HCT116 (cell line): Measurements from ENCODE around the gene MED28. TPM values are rescaled to one million over a fixed set of nuclear protein-coding genes. Genes with fewer than 3 reads are reported as not detected.
"Not testable (repeated sequence)": the region's sequence is repeated elsewhere in the genome, so short reads cannot be mapped to it uniquely, and the experiment has no call there.

Experiments
- ATAC-seq: fragments of 200-7000 bp; cut with Tn5 transposase; 2 replicates; pipeline ENCODE4 v1.9.1; 2020; ENCODE audit warnings: mild to moderate bottlenecking, moderate library complexity
- BruUV-seq: library from RNA; stranded (reverse); fragments of 400-500 nt; replicated peaks from 2 replicates; lab custom pipeline; 2021; lab: Mats Ljungman, UMichigan
- CTCF ChIA-PET: fragments of 300-600 bp; sonication (Branson Sonifier 250); formaldehyde crosslinking; loops from one replicate; lab custom pipeline; 2021; ENCODE audit warnings: antibody characterized with exemption; lab: Charles Lee
- POLR2A ChIA-PET: fragments of 300-600, 350-600 bp; sonication (Branson Sonifier 250); formaldehyde crosslinking; loops from one replicate; lab custom pipeline; 2021; ENCODE audit warnings: antibody characterized with exemption; lab: Charles Lee
- RAD21 ChIA-PET, 2 experiments: fragments of 300-600 bp; sonication (Branson Sonifier 250); formaldehyde crosslinking; loops; one replicate each; lab custom pipeline; 2023; ENCODE audit warnings: low total read pairs in 2 of 2; ENCODE audit not compliant: uncharacterized antibody in 2 of 2, unreplicated experiment in 2 of 2, low non-redundant PET in 1 of 2; lab: Charles Lee
- DNase-seq: peaks from one replicate; pipeline ENCODE4 v3.0.0-alpha.2; 2010; ENCODE audit warnings: low read depth, low spot score
- H2AFZ ChIP-seq: fragments of 200-600 bp; shearing (Covaris generic), sonication (generic); 2 replicates; pipeline ENCODE4 v1.6.1; 2017; ENCODE audit warnings: low read depth, mixed run types, mixed read lengths, antibody characterized with exemption, low read length; ENCODE audit not compliant: poor library complexity, severe bottlenecking
- H3K27ac ChIP-seq: 2 replicates; pipeline ENCODE4 v1.5.1; 2012; ENCODE audit warnings: low read depth, low read length
- H3K27me3 ChIP-seq: fragments of 200-600 bp; sonication (generic); 2 replicates; pipeline ENCODE4 v1.6.1; 2016; ENCODE audit warnings: mixed run types, low read length, mixed read lengths; ENCODE audit not compliant: insufficient read depth
- H3K36me3 ChIP-seq, 2 experiments: fragments of 200-500 bp in 1 of 2; fragments of 200-600 bp in 1 of 2; sonication (Bioruptor generic) in 1 of 2; sonication (generic) in 1 of 2; 2 replicates each; pipeline versions ENCODE4 v1.5.1 to v1.6.1; 2014 to 2016; ENCODE audit warnings: low read length in 2 of 2, inconsistent platforms in 1 of 2, mixed read lengths in 1 of 2, mixed run types in 1 of 2; ENCODE audit not compliant: insufficient read depth in 2 of 2, control insufficient read depth in 1 of 2
- H3K4me1 ChIP-seq, 2 experiments: fragments of 200-600 bp in 1 of 2; sonication (generic) in 1 of 2; 2 replicates each; pipeline versions ENCODE4 v1.5.1 to v1.6.1; 2012 to 2017; ENCODE audit warnings: low read length in 2 of 2, inconsistent platforms in 1 of 2, mild to moderate bottlenecking in 1 of 2, mixed read lengths in 1 of 2, mixed run types in 1 of 2, moderate library complexity in 1 of 2; ENCODE audit not compliant: insufficient read depth in 2 of 2, control insufficient read depth in 1 of 2
- H3K4me2 ChIP-seq: fragments of 200-600 bp; sonication (generic); 2 replicates; pipeline ENCODE4 v1.6.1; 2017; ENCODE audit warnings: mixed run types, low read length, mixed read lengths
- H3K4me3 ChIP-seq, 2 experiments: fragments of 200-600 bp in 1 of 2; sonication (generic) in 1 of 2; replicated peaks in 1 of 2; 2 replicates each; pipeline ENCODE4 v1.5.1; 2011 to 2016; ENCODE audit warnings: low read length in 2 of 2, control low read depth in 1 of 2, low read depth in 1 of 2, mild to moderate bottlenecking in 1 of 2, mixed read lengths in 1 of 2, mixed run types in 1 of 2
- H3K79me2 ChIP-seq: fragments of 200-600 bp; sonication (generic); 2 replicates; pipeline ENCODE4 v1.6.1; 2017; ENCODE audit warnings: mild to moderate bottlenecking, mixed run types, low read length, moderate library complexity, mixed read lengths; ENCODE audit not compliant: insufficient read depth
- H3K9ac ChIP-seq: fragments of 200-600 bp; sonication (generic); 2 replicates; pipeline ENCODE4 v1.6.1; 2016; ENCODE audit warnings: low read length, mixed read lengths
- H3K9me2 ChIP-seq: fragments of 200-600 bp; sonication (generic), shearing (Covaris generic); 2 replicates; pipeline ENCODE4 v1.6.1; 2017; ENCODE audit warnings: mixed run types, mild to moderate bottlenecking, moderate library complexity; ENCODE audit not compliant: insufficient read depth
- H3K9me3 ChIP-seq, 2 experiments: fragments of 200-500 bp in 1 of 2; fragments of 200-600 bp in 1 of 2; sonication (Bioruptor generic) in 1 of 2; sonication (generic) in 1 of 2; 2 replicates each; pipeline ENCODE4 v1.6.1; 2014 to 2017; ENCODE audit warnings: low read length in 2 of 2, mixed read lengths in 2 of 2, inconsistent platforms in 1 of 2, low read depth in 1 of 2, mild to moderate bottlenecking in 1 of 2, mixed run types in 1 of 2, moderate library complexity in 1 of 2; ENCODE audit not compliant: control insufficient read depth in 1 of 2, insufficient read depth in 1 of 2
- H4K20me1 ChIP-seq: fragments of 200-600 bp; sonication (generic), shearing (Covaris generic); 2 replicates; pipeline ENCODE4 v1.6.1; 2017; ENCODE audit warnings: mixed run types, mild to moderate bottlenecking, moderate library complexity; ENCODE audit not compliant: insufficient read depth
- ATF3 ChIP-seq: IDR thresholded peaks from 2 replicates; pipeline ENCODE4 v1.6.1; 2012
- CTCF ChIP-seq, 3 experiments: fragments of 200-600 bp in 1 of 3; sonication (generic) in 1 of 3; IDR thresholded peaks in 2 of 3; conservative IDR thresholded peaks in 1 of 3; 2 replicates each; pipeline ENCODE4 v1.5.1; 2012 to 2017; ENCODE audit warnings: low read depth in 2 of 3, low read length in 2 of 3, antibody characterized with exemption in 1 of 3, borderline replicate concordance in 1 of 3, control low read depth in 1 of 3, mild to moderate bottlenecking in 1 of 3, mixed read lengths in 1 of 3, mixed run types in 1 of 3, moderate library complexity in 1 of 3; ENCODE audit not compliant: insufficient read depth in 1 of 3
- ELF1 ChIP-seq: IDR thresholded peaks from 2 replicates; pipeline ENCODE4 v1.6.1; 2012; ENCODE audit warnings: low read depth, borderline replicate concordance
- EZH2phosphoT487 ChIP-seq: fragments of 200-600 bp; IDR thresholded peaks from 2 replicates; pipeline ENCODE4 v1.6.1; 2018; ENCODE audit warnings: antibody characterized with exemption, borderline replicate concordance
- FOSL1 ChIP-seq: IDR thresholded peaks from 2 replicates; pipeline ENCODE4 v1.6.1; 2012; ENCODE audit warnings: low read depth
- JUND ChIP-seq: IDR thresholded peaks from 2 replicates; pipeline ENCODE4 v1.6.1; 2012
- SRF ChIP-seq: IDR thresholded peaks from 2 replicates; pipeline ENCODE4 v1.6.1; 2012; ENCODE audit warnings: low read depth
- YY1 ChIP-seq: IDR thresholded peaks from 2 replicates; pipeline ENCODE4 v1.6.1; 2011; ENCODE audit warnings: low read length, low read depth, moderate library complexity, mild to moderate bottlenecking; ENCODE audit not compliant: insufficient replicate concordance; ENCODE audit errors: extremely low read depth
- ZFX ChIP-seq: fragments of 450-650 bp; IDR thresholded peaks from 2 replicates; pipeline ENCODE4 v1.6.1; 2017
- intact Hi-C: fragments of 100-400 bp; cut with micrococcal nuclease; formaldehyde crosslinking; loops from 2 replicates; pipeline ENCODE4 v1.10.0; 2022
- total RNA-seq: library from RNA; stranded (reverse); gene quantifications from one replicate; pipeline ENCODE4 v1.2.1, GENCODE V29; 2021; ENCODE audit not compliant: unreplicated experiment

MED28 gene
- total RNA-seq, 1 experiment from 2014 or later: 48.8 TPM

- no peaks in the 10 kb centered on the region for H4K20me1 ChIP-seq
- CTCF ChIA-PET: no interaction called here
- H3K4me1 ChIP-seq: peaks cover 6 to 18% of the 10 kb centered on the region in 2 experiments; a peak in 3 of 4 replicates
- H3K79me2 ChIP-seq: peaks cover 13% of the 10 kb centered on the region; the same call in 1 of the 2 replicates
- ATAC-seq (no peak), DNase-seq (no peak)
- H3K9me2 ChIP-seq: no peaks in the 10 kb centered on the region
- H3K4me2 ChIP-seq: no peak overlapping the region
- no peaks in the 10 kb centered on the region for H3K9me3 ChIP-seq
- TF ChIP-seq ATF3 (no peak), ELF1 (no peak), SRF (no peak), JUND (no peak), ZFX (no peak), CTCF (IDR thresholded peaks at IDR 0.05 in 2 of 3, conservative IDR thresholded peaks at IDR 0.05 in 1 of 3; ENCODE audit: borderline replicate concordance in 1 of 3, insufficient read depth in 1 of 3, low read depth in 2 of 3, low read length in 2 of 3) (no peak), YY1 (no peak), FOSL1 (no peak), EZH2phosphoT487 (no peak)
- intact Hi-C loops: no loop called here
- no peak overlapping the region for H3K9ac ChIP-seq
- no peak overlapping the region for H3K4me3 ChIP-seq
- POLR2A ChIA-PET: no interaction called here
- H2AFZ ChIP-seq: no peak overlapping the region
- H3K36me3 ChIP-seq: no peaks in the 10 kb centered on the region
- H3K27ac ChIP-seq: no peak overlapping the region
- no TSS peak for BruUV-seq
- RAD21 ChIA-PET: no interaction called here
- no peaks in the 10 kb centered on the region for H3K27me3 ChIP-seq
Observed at GRCh38 chr4:17574206-17574605, 40.2 kb upstream of the MED28 start.

GRCh38 chr4:17575177-17575576, 39.3 kb upstream of the MED28 start:
- CTCF ChIA-PET, RAD21 ChIA-PET, intact Hi-C loops: not testable (repeated sequence)

More at GRCh38 chr4:17575177-17575576, 39.3 kb upstream of the MED28 start:
- ATAC-seq, H3K27me3 ChIP-seq, DNase-seq, H3K4me3 ChIP-seq, H4K20me1 ChIP-seq, H3K4me2 ChIP-seq, H3K27ac ChIP-seq, H3K9me3 ChIP-seq, H3K9ac ChIP-seq, POLR2A ChIA-PET, H2AFZ ChIP-seq, H3K36me3 ChIP-seq, BruUV-seq, H3K9me2 ChIP-seq: not testable (repeated sequence)
- H3K4me1 ChIP-seq: peaks cover 6 to 18% of the 10 kb centered on the region in 2 experiments; a peak in 3 of 4 replicates
- peaks cover 17% of the 10 kb centered on the region; the same call in 1 of the 2 replicates for H3K79me2 ChIP-seq
